GM12891 (cell line): Measurements from ENCODE around the gene NAGPA.

Experiments used
- PAX5 ChIP-seq: IDR thresholded peaks from 2 replicates; pipeline ENCODE4 v1.6.1; 2011; ENCODE audit warnings: low read length, moderate library complexity, mild to moderate bottlenecking; ENCODE audit not compliant: insufficient read depth, severe bottlenecking
- POLR2A ChIP-seq: IDR thresholded peaks from 2 replicates; pipeline ENCODE4 v1.6.1; 2011; ENCODE audit warnings: low read depth, low read length, control low read depth
- POLR2AphosphoS5 ChIP-seq: IDR thresholded peaks from 2 replicates; pipeline ENCODE4 v1.6.1; 2011; ENCODE audit warnings: low read depth, low read length, control low read depth
- TAF1 ChIP-seq: IDR thresholded peaks from 2 replicates; pipeline ENCODE4 v1.6.1; 2011; ENCODE audit warnings: low read depth, low read length, control low read depth

DNA sequence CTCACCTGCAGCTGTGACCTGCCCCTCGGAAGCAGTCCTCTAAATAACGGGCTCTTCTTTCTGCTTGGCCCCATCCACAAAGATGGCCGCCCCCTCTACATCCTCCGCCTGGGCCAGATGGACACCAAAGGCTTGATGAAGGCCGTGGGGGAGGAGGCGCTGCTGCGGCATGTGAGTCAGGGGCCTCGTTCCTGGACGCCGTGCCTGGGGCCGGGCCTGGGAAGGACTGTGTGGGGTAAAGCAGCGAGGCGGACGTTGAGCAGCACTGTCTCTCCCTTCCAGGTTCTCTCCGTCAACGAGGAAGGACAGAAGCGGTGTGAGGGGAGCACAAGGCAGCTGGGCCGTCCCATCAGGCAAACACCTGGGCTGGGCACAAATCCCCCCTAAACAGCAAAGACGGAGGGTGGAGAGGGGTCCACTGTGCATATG lies 33.1 kb downstream of the NAGPA start:
- TF ChIP-seq POLR2AphosphoS5 (no peak), POLR2A (no peak), TAF1 (no peak), PAX5 (no peak)
